ENCODE data around the gene SUZ12. TPM values are rescaled to one million over a fixed set of nuclear protein-coding genes. Genes with fewer than 3 reads are reported as not detected.

Gene SUZ12
- total and polyA plus RNA-seq, 9 of the 15 experiments (the other 6 are each of a cell fraction or from before 2014, with no cell fraction given): 19.5 to 64.3 (median 47.2) TPM

- TF ChIP-seq PHF21A (IDR thresholded peaks at IDR 0.05; ENCODE audit: borderline replicate concordance, low read depth) (0 out of 2 replicates have a peak, but pooled peaks have one; percentile 38), CBX2 (IDR thresholded peaks at IDR 0.05; ENCODE audit: insufficient read depth, low read length, poor library complexity, severe bottlenecking) (no peak), ZBTB43 (CRISPR knock-in tag; IDR thresholded peaks at IDR 0.05) (no peak), ZNF253 (CRISPR knock-in tag; conservative IDR thresholded peaks at IDR 0.05) (no peak), PHF20 (IDR thresholded peaks at IDR 0.05; ENCODE audit: partially characterized antibody) (peak; percentile 56), ZNF316 (IDR thresholded peaks at IDR 0.05) (no peak), E2F6 (IDR thresholded peaks at IDR 0.05; ENCODE audit: borderline replicate concordance in 1 of 2, extremely low read depth in 1 of 2, insufficient read depth in 1 of 2, insufficient read length in 1 of 2, low read depth in 1 of 2, low read length in 1 of 2, poor library complexity in 1 of 2, severe bottlenecking in 1 of 2) (peak; percentile 59 to 82), JUND (IDR thresholded peaks at IDR 0.05; ENCODE audit: borderline replicate concordance, low read depth, low read length) (peak; percentile 34; the same call in 1 of the 2 replicates), JUND (tag; IDR thresholded peaks at IDR 0.05; ENCODE audit: borderline replicate concordance, low read depth, low read length) (no peak; the same call in 2 of the 3 replicates), AFF1 (IDR thresholded peaks at IDR 0.05; ENCODE audit: low read depth in 1 of 2, partially characterized antibody in 2 of 2) (no peak), ZKSCAN1 (IDR thresholded peaks at IDR 0.05; ENCODE audit: low read depth, low read length) (0 out of 2 replicates have a peak, but pooled peaks have one; percentile 33), RNF2 (IDR thresholded peaks at IDR 0.05) (no peak), FOXJ3 (CRISPR knock-in tag; IDR thresholded peaks at IDR 0.05) (no peak), SOX6 (IDR thresholded peaks at IDR 0.05) (no peak; the same call in 1 of the 2 replicates), NUFIP1 (IDR thresholded peaks at IDR 0.05; ENCODE audit: partially characterized antibody) (no peak), ZNF445 (CRISPR knock-in tag; IDR thresholded peaks at IDR 0.05; ENCODE audit: low read depth) (no peak), TAF1 (IDR thresholded peaks at IDR 0.05; ENCODE audit: control insufficient read depth, extremely low read depth, insufficient read depth, low read length, severe bottlenecking) (peak; percentile 72), SP2 (IDR thresholded peaks at IDR 0.05; ENCODE audit: extremely low read depth, low read depth, low read length, poor library complexity, severe bottlenecking) (no peak), XRCC5 (IDR thresholded peaks at IDR 0.05; ENCODE audit: low read depth, low read length) (peak; percentile 96), SMARCA5 (IDR thresholded peaks at IDR 0.05) (no peak), ZNF780A (CRISPR knock-in tag; IDR thresholded peaks at IDR 0.05) (no peak), PTTG1 (tag; IDR thresholded peaks at IDR 0.05; ENCODE audit: low read depth) (no peak), ZNF717 (CRISPR knock-in tag; IDR thresholded peaks at IDR 0.05) (no peak), SIRT6 (IDR thresholded peaks at IDR 0.05; ENCODE audit: low read depth, low read length) (no peak)
Observed at GRCh38 chr17:32006957-32007462, 70.2 kb downstream of the SUZ12 start, which contains the start of gene LRRC37B (continued).

All from K562 (cell line).